ENCODE results near the gene PRR5.
"Not testable (repeated sequence)": the region's sequence is repeated elsewhere in the genome, so short reads cannot be mapped to it uniquely, and the experiment has no call there.

The PRR5 gene

DNA sequence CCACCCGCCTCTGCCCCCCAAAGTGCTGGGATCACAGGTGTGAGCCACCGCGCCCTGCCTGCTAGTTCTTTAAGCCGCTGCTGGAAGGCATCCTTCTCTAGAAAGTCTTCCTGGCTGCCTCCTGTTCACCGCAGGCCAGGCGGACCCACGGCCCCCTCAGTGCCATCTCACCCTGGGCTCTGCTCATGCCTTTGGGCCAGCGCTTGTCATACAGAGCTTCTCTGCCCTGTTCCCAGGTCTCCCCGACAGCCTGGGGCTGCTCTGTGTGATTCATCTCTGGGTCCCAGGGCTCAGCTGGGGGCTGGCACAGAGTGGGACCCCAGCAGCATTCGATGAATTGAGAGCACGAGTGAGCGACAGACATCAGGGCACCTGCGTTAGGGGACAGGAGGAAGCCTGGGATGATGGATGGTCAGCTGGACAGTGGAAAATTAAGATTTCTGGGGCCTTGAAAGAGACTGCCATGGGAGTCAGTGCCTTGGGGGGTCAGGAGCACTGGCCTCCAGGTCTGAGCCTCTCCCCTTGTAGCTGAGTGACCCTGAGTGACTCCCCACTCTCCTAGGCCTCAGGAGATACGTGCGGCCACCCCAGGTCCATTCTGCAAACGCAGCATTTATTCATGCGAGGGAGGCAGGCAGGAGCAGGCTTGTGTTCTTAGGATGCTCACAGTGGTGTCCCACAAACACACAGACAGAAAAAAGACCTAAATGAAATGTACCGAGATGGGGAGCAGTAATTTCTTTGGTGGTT lies 23.3 kb upstream of the PRR5 start:
- H3K4me3 ChIP-seq (ENCODE audit: low read depth, low read length) = no peak overlapping the region
- TF ChIP-seq, protein P1, sequence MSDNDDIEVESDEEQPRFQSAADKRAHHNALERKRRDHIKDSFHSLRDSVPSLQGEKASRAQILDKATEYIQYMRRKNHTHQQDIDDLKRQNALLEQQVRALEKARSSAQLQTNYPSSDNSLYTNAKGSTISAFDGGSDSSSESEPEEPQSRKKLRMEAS (IDR thresholded peaks at IDR 0.05; ENCODE audit: low read depth, low read length) = no peak
- TF ChIP-seq, protein P2, sequence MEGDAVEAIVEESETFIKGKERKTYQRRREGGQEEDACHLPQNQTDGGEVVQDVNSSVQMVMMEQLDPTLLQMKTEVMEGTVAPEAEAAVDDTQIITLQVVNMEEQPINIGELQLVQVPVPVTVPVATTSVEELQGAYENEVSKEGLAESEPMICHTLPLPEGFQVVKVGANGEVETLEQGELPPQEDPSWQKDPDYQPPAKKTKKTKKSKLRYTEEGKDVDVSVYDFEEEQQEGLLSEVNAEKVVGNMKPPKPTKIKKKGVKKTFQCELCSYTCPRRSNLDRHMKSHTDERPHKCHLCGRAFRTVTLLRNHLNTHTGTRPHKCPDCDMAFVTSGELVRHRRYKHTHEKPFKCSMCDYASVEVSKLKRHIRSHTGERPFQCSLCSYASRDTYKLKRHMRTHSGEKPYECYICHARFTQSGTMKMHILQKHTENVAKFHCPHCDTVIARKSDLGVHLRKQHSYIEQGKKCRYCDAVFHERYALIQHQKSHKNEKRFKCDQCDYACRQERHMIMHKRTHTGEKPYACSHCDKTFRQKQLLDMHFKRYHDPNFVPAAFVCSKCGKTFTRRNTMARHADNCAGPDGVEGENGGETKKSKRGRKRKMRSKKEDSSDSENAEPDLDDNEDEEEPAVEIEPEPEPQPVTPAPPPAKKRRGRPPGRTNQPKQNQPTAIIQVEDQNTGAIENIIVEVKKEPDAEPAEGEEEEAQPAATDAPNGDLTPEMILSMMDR (IDR thresholded peaks at IDR 0.05; ENCODE audit: low read depth, low read length) = no peak
- TF ChIP-seq MYC (IDR thresholded peaks at IDR 0.05; ENCODE audit: low read depth, low read length) (no peak), POLR2A (IDR thresholded peaks at IDR 0.05; ENCODE audit: extremely low read depth, insufficient read length) (no peak)
- DNase-seq (ENCODE audit: low read depth) = no peak

DNA sequence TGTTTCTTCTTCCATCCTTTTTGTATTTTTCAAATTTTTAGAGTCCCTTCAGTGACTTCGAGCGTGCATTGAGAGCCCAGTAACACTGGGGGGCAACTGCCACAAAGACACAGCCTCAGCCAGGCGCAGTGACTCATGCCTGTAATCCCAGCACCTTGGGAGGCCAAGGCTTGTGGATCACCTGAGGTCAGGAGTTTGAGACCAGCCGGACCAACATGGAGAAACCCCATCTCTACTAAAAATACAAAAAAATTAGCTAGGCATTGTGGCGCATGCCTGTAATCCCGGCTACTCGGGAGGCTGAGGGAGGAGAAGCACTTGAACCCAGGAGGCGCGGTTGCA lies 22.7 kb upstream of the PRR5 start:
- H3K4me3 ChIP-seq (ENCODE audit: low read depth, low read length); DNase-seq (ENCODE audit: low read depth): not testable (repeated sequence)

DNA sequence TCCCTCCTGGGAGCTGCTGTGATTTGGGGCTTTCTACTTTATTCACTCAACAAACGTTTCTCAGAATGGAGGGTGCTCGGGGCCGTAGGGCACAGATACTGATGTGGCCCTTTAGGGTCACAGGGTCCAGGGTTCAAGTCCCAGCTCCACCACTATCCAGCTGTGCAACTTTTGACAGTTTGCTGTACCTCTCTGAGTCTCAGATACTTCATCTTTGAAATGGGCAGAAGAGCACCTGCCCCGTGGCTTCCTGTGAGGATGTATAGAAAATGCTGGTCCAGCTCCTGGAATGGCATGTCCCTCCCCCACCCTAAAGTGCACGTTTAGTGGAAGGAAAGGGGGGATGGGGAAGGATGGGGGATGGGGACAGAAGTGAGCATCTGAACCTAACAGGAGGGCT lies 21.9 kb upstream of the PRR5 start:
- TF ChIP-seq MYC (IDR thresholded peaks at IDR 0.05; ENCODE audit: low read depth, low read length) (no peak), POLR2A (IDR thresholded peaks at IDR 0.05; ENCODE audit: extremely low read depth, insufficient read length) (no peak)
- TF ChIP-seq, protein P1 (IDR thresholded peaks at IDR 0.05; ENCODE audit: low read depth, low read length) = no peak
- TF ChIP-seq, protein P2 (IDR thresholded peaks at IDR 0.05; ENCODE audit: low read depth, low read length) = no peak
- no peak overlapping the region for H3K4me3 ChIP-seq (ENCODE audit: low read depth, low read length)

DNA sequence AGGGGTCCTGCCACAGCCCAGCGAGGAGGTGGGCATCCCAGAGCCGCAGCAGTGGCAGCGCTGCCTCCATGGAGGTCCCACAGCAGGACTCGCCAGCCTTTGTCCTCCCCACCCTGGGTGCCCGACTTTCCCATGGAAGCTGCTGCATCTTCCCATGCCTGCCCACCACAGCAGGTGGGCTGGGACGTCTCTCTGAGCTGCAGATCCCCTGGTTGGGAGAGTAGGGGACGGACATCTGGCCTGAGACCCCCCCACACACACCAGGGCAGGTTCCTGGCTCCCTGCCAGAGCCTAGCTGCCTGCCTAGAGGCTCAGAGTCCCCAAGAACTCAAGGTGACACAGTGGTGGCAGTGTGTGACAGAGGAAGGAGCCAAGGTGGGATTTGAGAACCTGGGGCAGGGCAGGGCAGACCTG lies 21.5 kb upstream of the PRR5 start:
- TF ChIP-seq MYC (IDR thresholded peaks at IDR 0.05; ENCODE audit: low read depth, low read length) = no peak
- TF ChIP-seq, protein P1 (IDR thresholded peaks at IDR 0.05; ENCODE audit: low read depth, low read length) = no peak
- no peak for TF ChIP-seq POLR2A (IDR thresholded peaks at IDR 0.05; ENCODE audit: extremely low read depth, insufficient read length)
- TF ChIP-seq, protein P2 (IDR thresholded peaks at IDR 0.05; ENCODE audit: low read depth, low read length) = no peak
- H3K4me3 ChIP-seq (ENCODE audit: low read depth, low read length) = no peak overlapping the region
- no peak for DNase-seq (ENCODE audit: low read depth)

More for the DNA sequence above, 21.9 kb upstream of the PRR5 start:
- DNase-seq (ENCODE audit: low read depth) = no peak

DNA sequence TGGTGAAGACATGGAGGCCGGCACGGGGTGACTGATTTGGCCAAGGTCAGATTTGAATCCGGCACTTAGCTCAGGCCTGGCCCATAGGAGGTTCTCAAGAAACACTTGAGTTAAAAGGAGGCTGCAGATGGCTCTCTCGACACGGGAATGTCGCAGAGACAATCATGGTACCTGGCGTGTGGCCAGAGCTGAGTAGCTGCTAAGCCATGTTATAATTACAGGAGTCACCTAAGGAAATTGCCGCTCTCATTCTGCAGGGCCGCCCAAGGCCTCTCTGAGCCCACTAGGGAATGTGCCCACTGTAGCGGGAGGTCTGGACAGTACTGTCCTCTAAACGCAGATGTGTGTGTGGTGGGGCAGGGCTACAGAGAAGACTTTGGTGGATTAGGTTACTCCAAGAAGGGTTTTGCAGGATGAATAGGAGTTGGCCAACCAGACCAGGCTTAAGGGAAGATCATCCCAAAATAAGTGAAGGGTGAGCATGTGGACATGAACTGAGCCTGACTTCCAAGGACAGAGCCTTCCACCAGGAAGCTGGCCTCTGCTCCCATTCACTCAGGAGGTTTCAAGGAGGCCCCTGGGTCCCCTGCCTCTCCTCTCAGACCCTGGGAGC lies 19.3 kb upstream of the PRR5 start:
- TF ChIP-seq, protein P1 (IDR thresholded peaks at IDR 0.05; ENCODE audit: low read depth, low read length) = no peak
- TF ChIP-seq POLR2A (IDR thresholded peaks at IDR 0.05; ENCODE audit: extremely low read depth, insufficient read length) (no peak), MYC (IDR thresholded peaks at IDR 0.05; ENCODE audit: low read depth, low read length) (no peak)
- TF ChIP-seq, protein P2 (IDR thresholded peaks at IDR 0.05; ENCODE audit: low read depth, low read length) = no peak
- no peak overlapping the region for H3K4me3 ChIP-seq (ENCODE audit: low read depth, low read length)
- no peak for DNase-seq (ENCODE audit: low read depth)

DNA sequence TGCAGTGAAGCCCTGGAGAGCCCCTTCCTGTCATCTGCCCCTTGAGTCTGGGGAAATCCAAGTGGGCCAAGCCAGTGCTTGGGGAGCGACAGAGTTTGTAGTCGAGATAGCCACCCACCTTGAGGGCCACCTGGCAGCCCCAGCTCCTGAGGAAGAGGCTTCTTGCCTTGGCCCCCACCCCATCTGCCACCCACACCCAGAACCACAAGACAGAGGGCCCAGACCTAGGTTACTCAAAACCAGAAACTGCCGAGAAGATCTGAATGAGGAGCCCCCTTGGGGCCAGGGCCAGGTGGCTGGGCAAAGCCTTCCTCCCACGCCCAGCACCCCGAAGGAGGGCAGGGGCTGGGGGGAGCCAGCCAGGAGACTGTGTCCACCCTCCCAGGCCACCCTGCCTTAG lies 18.8 kb upstream of the PRR5 start:
- DNase-seq (ENCODE audit: low read depth) = no peak
- TF ChIP-seq, protein P1 (IDR thresholded peaks at IDR 0.05; ENCODE audit: low read depth, low read length) = no peak
- TF ChIP-seq, protein P2 (IDR thresholded peaks at IDR 0.05; ENCODE audit: low read depth, low read length) = no peak
- TF ChIP-seq POLR2A (IDR thresholded peaks at IDR 0.05; ENCODE audit: extremely low read depth, insufficient read length) (no peak), MYC (IDR thresholded peaks at IDR 0.05; ENCODE audit: low read depth, low read length) (no peak)
- H3K4me3 ChIP-seq (ENCODE audit: low read depth, low read length) = no peak overlapping the region
